Adipocyte (in vitro differentiated cells): ENCODE results near the gene RNGTT.

Experiments
- DNase-seq: peaks from one replicate; pipeline ENCODE4 v3.0.0-alpha.2; 2015; ENCODE audit warnings: low read depth
- H3K27me3 ChIP-seq: replicated peaks from 2 replicates; pipeline ENCODE4 v1.7.0; 2013; ENCODE audit warnings: mild to moderate bottlenecking, low read length, moderate library complexity; ENCODE audit not compliant: control insufficient read depth, insufficient read depth
- H3K36me3 ChIP-seq: 2 replicates; pipeline ENCODE4 v1.7.0; 2013; ENCODE audit warnings: low read length, mild to moderate bottlenecking, moderate library complexity; ENCODE audit not compliant: control insufficient read depth, insufficient read depth, severe bottlenecking
- H3K4me1 ChIP-seq: 2 replicates; pipeline ENCODE4 v1.7.0; 2013; ENCODE audit warnings: mild to moderate bottlenecking, low read length, moderate library complexity; ENCODE audit not compliant: control insufficient read depth, insufficient read depth
- H3K4me3 ChIP-seq: 2 replicates; pipeline ENCODE4 v1.7.0; 2013; ENCODE audit warnings: mild to moderate bottlenecking, low read length, moderate library complexity
- H3K9ac ChIP-seq: 2 replicates; pipeline ENCODE4 v1.7.0; 2013; ENCODE audit warnings: mild to moderate bottlenecking, low read length, moderate library complexity
- H3K9me3 ChIP-seq: 2 replicates; pipeline ENCODE4 v1.7.0; 2013; ENCODE audit warnings: mild to moderate bottlenecking, low read length, moderate library complexity; ENCODE audit not compliant: control insufficient read depth

The RNGTT gene

GRCh38 chr6:88704980-88705379 lies 258.4 kb downstream of the RNGTT start:
- Histone ChIP-seq H3K36me3 (no peaks in the 10 kb centered on the region), H3K4me3 (no peak overlapping the region), H3K27me3 (no peaks in the 10 kb centered on the region), H3K9me3 (no peaks in the 10 kb centered on the region), H3K4me1 (no peaks in the 10 kb centered on the region), H3K9ac (no peak overlapping the region)
- DNase-seq = peak; percentile 4

- Histone ChIP-seq H3K9me3 (no peaks in the 10 kb centered on the region), H3K4me3 (no peak overlapping the region), H3K4me1 (no peaks in the 10 kb centered on the region), H3K36me3 (no peaks in the 10 kb centered on the region), H3K9ac (no peak overlapping the region), H3K27me3 (no peaks in the 10 kb centered on the region)
- no peak for DNase-seq
Measured at GRCh38 chr6:88702956-88703556, 260.4 kb downstream of the RNGTT start.

GRCh38 chr6:88698661-88699060 lies 264.8 kb downstream of the RNGTT start:
- Histone ChIP-seq H3K9ac (no peak overlapping the region), H3K4me3 (no peak overlapping the region)
- no peak for DNase-seq

GRCh38 chr6:88695937-88696336 lies 267.5 kb downstream of the RNGTT start:
- H3K27me3 ChIP-seq = no peaks in the 10 kb centered on the region
- peaks cover 4% of the 10 kb centered on the region for H3K9me3 ChIP-seq
- H3K4me3 ChIP-seq = no peak overlapping the region
- no peak for DNase-seq
- H3K36me3 ChIP-seq = no peaks in the 10 kb centered on the region
- no peak overlapping the region for H3K9ac ChIP-seq
- H3K4me1 ChIP-seq = no peaks in the 10 kb centered on the region

More at GRCh38 chr6:88698661-88699060, 264.8 kb downstream of the RNGTT start:
- no peaks in the 10 kb centered on the region for H3K4me1 ChIP-seq
- H3K36me3 ChIP-seq = no peaks in the 10 kb centered on the region
- peaks cover 4% of the 10 kb centered on the region for H3K9me3 ChIP-seq
- no peaks in the 10 kb centered on the region for H3K27me3 ChIP-seq

GRCh38 chr6:88683734-88684133 lies 279.7 kb downstream of the RNGTT start:
- no peaks in the 10 kb centered on the region for H3K27me3 ChIP-seq
- no peak overlapping the region for H3K4me3 ChIP-seq
- no peak for DNase-seq
- no peaks in the 10 kb centered on the region for H3K36me3 ChIP-seq
- no peaks in the 10 kb centered on the region for H3K9me3 ChIP-seq
- H3K4me1 ChIP-seq = no peaks in the 10 kb centered on the region
- H3K9ac ChIP-seq = no peak overlapping the region

- DNase-seq = peak; percentile 11
- no peaks in the 10 kb centered on the region for H3K36me3 ChIP-seq
Measured at GRCh38 chr6:88680654-88681053, 282.8 kb downstream of the RNGTT start.

DNA sequence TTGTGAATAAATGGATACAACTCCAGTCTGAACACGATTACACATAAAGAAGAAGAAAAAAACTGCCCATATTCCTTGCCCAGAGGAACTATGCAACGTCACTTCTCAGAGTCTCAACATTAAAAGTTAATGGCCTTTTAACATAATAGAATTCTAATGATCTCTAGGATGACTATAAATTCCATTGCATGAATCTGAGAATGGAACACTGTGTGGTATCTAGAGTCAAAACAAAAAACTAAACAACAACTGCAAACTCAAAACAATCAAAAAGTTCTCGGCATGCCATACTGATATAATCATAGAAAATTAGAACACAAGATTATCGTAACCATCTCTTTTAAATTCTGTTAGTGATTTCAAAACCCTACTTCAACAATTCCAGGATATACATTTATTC lies 283.6 kb downstream of the RNGTT start:
- Histone ChIP-seq H3K4me1 (no peaks in the 10 kb centered on the region), H3K36me3 (no peaks in the 10 kb centered on the region), H3K9me3 (no peaks in the 10 kb centered on the region), H3K9ac (no peak overlapping the region), H3K27me3 (no peaks in the 10 kb centered on the region), H3K4me3 (no peak overlapping the region)
- peak; percentile 1 for DNase-seq

More at GRCh38 chr6:88680654-88681053, 282.8 kb downstream of the RNGTT start:
- no peaks in the 10 kb centered on the region for H3K9me3 ChIP-seq
- no peaks in the 10 kb centered on the region for H3K27me3 ChIP-seq
- no peak overlapping the region for H3K4me3 ChIP-seq
- no peaks in the 10 kb centered on the region for H3K4me1 ChIP-seq
- H3K9ac ChIP-seq = no peak overlapping the region

DNA sequence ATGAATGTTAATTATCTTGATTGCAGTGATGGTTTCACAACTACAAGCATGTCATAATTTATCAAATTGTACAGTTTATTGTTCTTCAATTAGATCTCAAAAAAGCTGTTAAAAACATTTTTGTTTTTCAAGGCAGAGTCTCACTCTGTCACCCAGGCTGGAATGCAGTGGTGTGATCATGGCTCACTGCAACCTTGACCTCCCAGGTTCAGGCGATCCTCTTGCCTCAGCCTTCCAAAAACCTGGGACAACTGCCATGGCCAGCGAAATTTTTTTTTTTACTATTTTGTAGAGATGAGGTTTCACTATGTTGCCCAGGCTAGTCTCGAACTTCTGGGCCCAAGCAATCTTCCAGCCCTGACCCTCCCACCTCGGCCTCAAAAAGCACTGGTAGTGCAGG lies 286.1 kb downstream of the RNGTT start:
- H3K4me3 ChIP-seq = no peak overlapping the region
- H3K9me3 ChIP-seq = no peaks in the 10 kb centered on the region
- no peaks in the 10 kb centered on the region for H3K27me3 ChIP-seq
- no peak for DNase-seq
- H3K4me1 ChIP-seq = no peaks in the 10 kb centered on the region
- no peaks in the 10 kb centered on the region for H3K36me3 ChIP-seq
- H3K9ac ChIP-seq = no peak overlapping the region

GRCh38 chr6:88671624-88672023 lies 291.8 kb downstream of the RNGTT start:
- no peak overlapping the region for H3K4me3 ChIP-seq
- no peaks in the 10 kb centered on the region for H3K4me1 ChIP-seq
- H3K27me3 ChIP-seq = no peaks in the 10 kb centered on the region
- H3K9me3 ChIP-seq = peaks cover 16% of the 10 kb centered on the region
- peaks cover 13% of the 10 kb centered on the region for H3K36me3 ChIP-seq
- H3K9ac ChIP-seq = no peak overlapping the region
- no peak for DNase-seq

- no peak for DNase-seq
- Histone ChIP-seq H3K4me1 (no peaks in the 10 kb centered on the region), H3K27me3 (no peaks in the 10 kb centered on the region), H3K36me3 (peaks cover 13% of the 10 kb centered on the region), H3K4me3 (no peak overlapping the region), H3K9ac (no peak overlapping the region), H3K9me3 (peaks cover 16% of the 10 kb centered on the region)
Measured at GRCh38 chr6:88670369-88670768, 293.0 kb downstream of the RNGTT start.

DNA sequence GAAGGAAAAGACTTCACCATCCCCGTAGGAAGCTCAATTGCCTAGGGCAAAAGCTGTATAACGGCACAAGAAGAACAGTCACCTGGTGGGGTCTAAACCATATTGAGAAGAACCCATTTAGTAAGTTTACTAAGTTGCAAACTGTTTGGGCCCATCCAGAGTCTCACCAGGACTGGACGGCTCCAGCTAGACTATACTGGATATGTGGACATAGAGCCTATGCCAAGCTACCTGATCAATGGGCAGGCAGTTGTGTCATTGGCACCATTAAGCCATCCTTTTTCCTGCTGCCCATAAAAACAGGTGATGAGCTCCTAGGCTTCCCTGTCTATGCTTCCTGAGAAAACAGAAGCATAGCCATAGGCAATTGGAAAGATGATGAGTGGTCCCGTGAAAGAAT lies 293.9 kb downstream of the RNGTT start:
- no peak for DNase-seq
- Histone ChIP-seq H3K9me3 (peaks cover 16% of the 10 kb centered on the region), H3K36me3 (peaks cover 13% of the 10 kb centered on the region), H3K27me3 (no peaks in the 10 kb centered on the region), H3K4me3 (no peak overlapping the region), H3K4me1 (no peaks in the 10 kb centered on the region), H3K9ac (no peak overlapping the region)

- Histone ChIP-seq H3K4me3 (no peak overlapping the region), H3K27me3 (no peaks in the 10 kb centered on the region), H3K36me3 (peaks cover 13% of the 10 kb centered on the region), H3K9me3 (peaks cover 20% of the 10 kb centered on the region), H3K9ac (no peak overlapping the region), H3K4me1 (no peaks in the 10 kb centered on the region)
- DNase-seq = no peak
Measured at GRCh38 chr6:88666901-88667300, 296.5 kb downstream of the RNGTT start.
